ENCODE data around the gene ITLN1.
"Not testable (repeated sequence)": the region's sequence is repeated elsewhere in the genome, so short reads cannot be mapped to it uniquely, and the experiment has no call there.

The ITLN1 gene

DNA sequence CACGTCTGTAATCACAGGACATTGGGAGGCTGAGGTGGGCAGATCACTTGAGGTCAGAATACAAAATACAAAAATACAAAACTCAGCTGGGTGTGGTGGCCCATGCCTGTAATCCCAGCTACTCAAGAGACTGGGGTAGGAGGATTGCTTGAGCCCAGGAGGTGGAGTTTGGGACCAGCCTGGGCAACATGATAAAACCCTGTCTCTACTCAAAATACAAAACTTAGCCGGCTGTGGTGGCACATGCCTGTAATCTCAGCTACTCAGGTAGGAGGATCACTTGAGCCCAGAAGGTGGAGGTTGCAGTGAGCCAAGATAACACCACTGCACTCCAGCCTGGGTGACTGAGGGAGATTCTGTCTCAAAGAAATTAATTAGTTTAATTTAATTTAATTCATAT, 6.5 kb upstream of the ITLN1 start:
- TF ChIP-seq POLR2A (IDR thresholded peaks at IDR 0.05; ENCODE audit: low read depth, low read length) = no peak
- DNase-seq (ENCODE audit: insufficient read length, low spot score) (no peak), FAIRE-seq (no peak)

DNA sequence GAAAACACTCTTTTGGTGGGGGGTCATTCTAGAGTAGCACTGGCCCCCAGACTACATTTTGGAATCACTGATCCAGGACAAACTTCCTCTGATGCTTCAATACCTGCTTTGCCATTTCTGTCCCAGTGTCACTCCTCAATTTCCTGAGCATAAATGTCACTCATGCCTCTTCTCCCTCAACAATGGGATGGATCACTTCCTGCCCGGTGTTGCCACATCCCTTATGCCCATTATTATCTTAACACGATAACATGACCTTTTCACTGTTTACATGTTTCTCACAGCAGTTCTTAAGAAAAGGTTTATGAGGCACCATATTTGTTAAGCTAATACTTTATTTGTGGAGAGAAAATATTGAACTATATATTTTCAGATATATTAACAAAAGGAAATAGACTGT, 3.9 kb upstream of the ITLN1 start:
- no peak for FAIRE-seq
- no peak for TF ChIP-seq POLR2A (IDR thresholded peaks at IDR 0.05; ENCODE audit: low read depth, low read length)
- no peak for DNase-seq (ENCODE audit: insufficient read length, low spot score)

DNA sequence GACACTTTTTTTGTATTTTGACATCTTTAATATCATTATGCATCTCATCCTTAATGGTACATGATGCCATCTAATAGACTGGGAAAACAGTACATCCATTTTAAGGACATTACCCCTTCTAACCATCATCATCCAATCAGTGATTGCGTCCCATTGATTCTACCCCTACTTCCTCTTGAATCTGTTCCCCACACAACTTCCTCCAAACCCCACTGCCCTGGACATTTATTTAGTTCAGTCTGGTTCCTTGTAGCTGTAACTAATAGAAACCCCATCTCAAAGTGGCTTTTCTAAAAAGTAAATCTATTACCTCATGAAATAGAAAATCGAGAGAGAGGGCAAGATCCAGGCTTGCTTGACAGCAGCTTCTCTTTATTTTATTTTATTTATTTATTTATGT, 2.1 kb upstream of the ITLN1 start:
- no peak for TF ChIP-seq POLR2A (IDR thresholded peaks at IDR 0.05; ENCODE audit: low read depth, low read length)
- DNase-seq (ENCODE audit: insufficient read length, low spot score) (no peak), FAIRE-seq (no peak)

DNA sequence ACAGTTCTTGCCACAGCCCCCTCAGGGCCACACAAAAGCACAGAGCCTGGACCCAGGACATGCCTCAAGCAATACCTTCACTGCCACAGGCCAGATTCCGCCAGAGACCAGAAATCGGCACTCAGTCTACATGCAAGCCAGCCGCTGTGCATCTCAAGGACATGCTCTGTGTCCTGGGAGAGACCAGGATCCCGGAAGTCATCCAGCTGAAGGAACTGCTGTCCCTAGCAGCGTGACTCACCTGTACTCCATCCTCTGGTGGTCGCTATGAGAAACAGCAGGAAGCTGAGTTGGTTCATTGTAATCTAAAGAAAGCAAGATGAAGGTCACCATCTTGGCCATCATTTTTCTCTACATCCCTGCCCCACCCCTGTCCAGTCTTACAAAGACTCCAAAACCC, 401 bp downstream of the ITLN1 start:
- FAIRE-seq (no peak), DNase-seq (ENCODE audit: insufficient read length, low spot score) (no peak)
- TF ChIP-seq POLR2A (IDR thresholded peaks at IDR 0.05; ENCODE audit: low read depth, low read length) = no peak

DNA sequence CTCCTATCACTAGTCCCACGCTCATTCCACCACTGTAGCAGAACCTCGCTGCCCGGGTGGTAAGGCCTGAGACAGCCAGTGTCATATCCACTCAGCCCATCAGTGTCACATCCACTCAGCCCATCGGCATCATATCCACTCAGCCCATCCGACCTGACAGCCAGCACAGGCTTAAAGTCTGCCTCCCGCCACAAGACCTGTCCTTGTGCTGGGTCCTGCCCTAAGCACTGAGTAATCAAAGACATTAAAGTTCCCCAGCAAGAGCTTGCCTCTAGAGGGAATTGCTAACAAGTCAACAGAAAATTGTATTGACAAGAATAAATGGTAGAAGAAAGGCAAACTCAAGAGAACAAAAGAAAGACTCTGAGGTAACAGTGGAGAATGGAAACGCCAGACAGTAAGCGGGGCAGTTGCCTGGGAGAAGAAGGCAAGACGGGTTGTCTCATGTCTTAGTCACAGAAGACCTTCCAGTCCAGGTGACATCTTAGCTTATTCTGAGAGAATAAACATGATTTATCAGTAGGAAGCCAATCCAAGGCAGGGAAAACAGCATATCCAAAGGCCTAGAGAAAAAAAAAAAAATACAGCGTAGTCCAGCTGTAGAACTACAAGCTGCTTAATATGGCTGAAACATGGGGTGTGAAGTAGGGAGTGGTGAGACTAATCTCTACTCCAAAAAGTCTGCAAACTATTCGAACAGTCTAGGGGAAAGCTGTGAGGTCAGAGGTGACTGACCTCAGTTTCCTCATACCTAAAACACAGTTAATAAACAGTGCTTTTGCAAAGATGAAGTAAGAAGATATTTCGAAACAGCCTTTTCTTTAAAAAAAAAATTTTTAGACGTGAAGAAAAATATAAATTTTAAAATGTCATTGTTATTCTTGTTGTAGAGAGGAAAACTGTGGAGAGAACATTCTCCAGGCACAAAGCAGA, 1.1 kb downstream of the ITLN1 start:
- FAIRE-seq = no peak
- TF ChIP-seq POLR2A (IDR thresholded peaks at IDR 0.05; ENCODE audit: low read depth, low read length) = no peak
- DNase-seq (ENCODE audit: insufficient read length, low spot score) = no peak

DNA sequence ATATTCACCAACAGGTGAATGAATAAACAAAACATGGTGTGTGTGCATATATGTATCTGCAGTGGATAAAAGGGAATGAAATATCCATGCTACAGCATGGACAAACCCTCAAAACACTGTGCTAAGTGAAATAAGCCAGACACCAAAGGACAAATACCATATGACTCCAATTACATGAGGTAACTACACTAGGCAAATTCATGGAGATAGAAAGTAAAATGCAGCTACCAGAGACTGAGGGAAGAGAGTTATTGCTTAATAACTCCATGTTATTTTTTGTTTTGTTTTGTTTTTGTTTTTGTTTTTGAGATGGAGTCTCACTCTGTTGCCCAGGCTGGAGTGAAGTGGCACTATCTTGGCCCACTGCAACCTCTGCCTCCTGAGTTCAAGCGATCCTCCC, 2.4 kb downstream of the ITLN1 start:
- DNase-seq (ENCODE audit: insufficient read length, low spot score) (no peak), FAIRE-seq (no peak)
- no peak for TF ChIP-seq POLR2A (IDR thresholded peaks at IDR 0.05; ENCODE audit: low read depth, low read length)

DNA sequence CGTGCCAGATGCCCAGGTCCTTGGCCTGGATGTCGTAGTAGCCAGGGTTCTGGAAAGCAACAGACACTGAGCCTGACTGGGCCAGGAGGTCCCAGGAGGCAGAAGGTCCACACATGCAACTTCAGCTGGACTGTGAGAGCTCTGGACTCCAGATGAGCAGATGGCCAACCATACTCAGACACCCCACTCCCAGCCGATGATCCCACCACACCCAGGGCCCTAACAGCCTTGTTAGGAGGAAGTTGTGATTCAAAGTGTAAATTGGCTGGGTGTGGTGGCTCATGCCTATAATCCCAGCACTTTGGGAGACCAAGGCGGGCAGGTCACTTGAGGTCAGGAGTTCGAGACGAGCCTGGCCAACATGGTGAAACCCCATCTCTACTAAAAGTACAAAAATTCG, 3.7 kb downstream of the ITLN1 start:
- not testable (repeated sequence) for FAIRE-seq; DNase-seq (ENCODE audit: insufficient read length, low spot score)

GRCh38 chr1:160880216-160880615, 4.8 kb downstream of the ITLN1 start:
- TF ChIP-seq POLR2A (IDR thresholded peaks at IDR 0.05; ENCODE audit: low read depth, low read length) = no peak
- no peak for DNase-seq (ENCODE audit: insufficient read length, low spot score)
- FAIRE-seq = no peak

- TF ChIP-seq POLR2A (IDR thresholded peaks at IDR 0.05; ENCODE audit: low read depth, low read length) = no peak
- FAIRE-seq (no peak), DNase-seq (ENCODE audit: insufficient read length, low spot score) (no peak)
These were observed 5.9 kb downstream of the ITLN1 start for GRCh38 chr1:160879056-160879455.

DNA sequence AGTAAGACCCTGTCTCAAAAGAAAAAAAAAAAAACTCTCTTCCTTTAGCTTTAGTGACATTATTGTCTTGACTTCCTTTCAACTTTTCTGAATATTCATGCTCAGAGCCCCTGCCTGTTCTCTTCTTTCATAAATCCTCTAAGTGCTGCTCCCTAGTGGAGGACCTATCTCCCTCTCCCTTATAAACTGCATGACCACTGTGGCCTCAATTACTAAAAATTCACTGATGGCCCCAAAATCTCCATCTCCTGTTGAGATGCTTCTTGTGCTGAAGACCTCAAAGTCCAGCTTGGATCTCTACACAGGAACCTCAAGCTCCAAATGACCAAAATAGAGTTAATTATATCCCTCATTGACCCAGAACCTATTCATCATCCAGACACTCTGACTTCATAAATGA, 7.8 kb downstream of the ITLN1 start:
- FAIRE-seq (no peak), DNase-seq (ENCODE audit: insufficient read length, low spot score) (no peak)
- no peak for TF ChIP-seq POLR2A (IDR thresholded peaks at IDR 0.05; ENCODE audit: low read depth, low read length)

DNA sequence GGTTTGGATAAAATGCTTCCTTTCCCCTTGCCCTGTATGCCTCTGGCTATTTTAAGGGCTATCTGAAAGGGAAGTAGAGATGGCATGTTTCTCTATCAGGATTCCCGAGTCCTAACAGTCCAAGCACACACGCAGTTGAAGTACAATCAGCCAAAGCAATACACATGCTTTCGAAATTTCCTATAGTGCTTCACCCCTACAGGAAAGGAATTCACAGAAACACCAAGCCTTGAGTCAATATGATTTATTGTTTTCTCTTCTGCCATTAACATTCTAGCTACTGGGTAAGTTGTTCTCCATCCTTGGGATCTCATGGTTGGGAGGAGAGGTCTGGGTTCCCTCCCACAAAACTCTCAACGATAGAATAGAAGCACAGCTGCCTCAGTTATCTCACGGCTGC, 8.7 kb downstream of the ITLN1 start:
- DNase-seq (ENCODE audit: insufficient read length, low spot score) (no peak), FAIRE-seq (no peak)
- TF ChIP-seq POLR2A (IDR thresholded peaks at IDR 0.05; ENCODE audit: low read depth, low read length) = no peak

DNA sequence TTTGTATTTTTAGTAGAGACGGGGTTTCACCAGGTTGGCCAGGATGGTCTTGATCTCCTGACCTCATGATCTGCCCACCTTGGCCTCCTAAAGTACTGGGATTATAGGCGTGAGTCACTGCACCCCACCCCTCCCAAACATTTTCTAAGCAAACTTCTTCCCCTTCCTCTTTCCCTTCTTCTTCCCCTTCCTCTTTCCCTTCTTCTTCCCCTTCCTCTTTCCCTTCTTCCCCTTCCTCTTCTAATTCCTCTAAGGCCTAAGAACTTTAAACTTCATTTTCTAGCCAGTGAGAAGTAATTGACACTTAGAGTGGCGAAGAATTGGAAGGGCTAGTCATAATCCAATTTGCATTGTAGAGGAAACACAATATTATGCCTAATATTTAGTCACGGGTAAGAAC, 9.4 kb downstream of the ITLN1 start:
- not testable (repeated sequence) for FAIRE-seq; DNase-seq (ENCODE audit: insufficient read length, low spot score)

DNA sequence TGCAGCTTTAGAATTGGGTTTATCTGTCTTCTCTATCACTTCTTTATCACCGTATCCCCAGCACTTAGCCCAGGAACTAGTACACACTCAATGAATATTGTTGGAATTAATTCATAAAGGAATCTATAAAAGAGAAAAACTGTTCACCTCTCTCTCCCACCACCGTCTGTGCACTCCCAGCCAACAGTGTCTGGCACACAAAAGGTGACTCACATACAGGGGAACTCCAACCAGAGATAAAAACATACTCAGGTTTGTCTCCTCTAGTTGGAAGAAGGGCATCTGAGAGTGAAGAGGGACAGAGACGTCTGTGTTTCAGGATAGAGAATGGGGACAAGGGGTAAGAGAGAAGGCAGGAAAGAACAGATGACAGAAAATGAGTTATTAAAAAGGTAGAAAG, 10.0 kb downstream of the ITLN1 start:
- no peak for DNase-seq (ENCODE audit: insufficient read length, low spot score)
- TF ChIP-seq POLR2A (IDR thresholded peaks at IDR 0.05; ENCODE audit: low read depth, low read length) = no peak
- FAIRE-seq = no peak

GRCh38 chr1:160868141-160868540, 16.8 kb downstream of the ITLN1 start:
- TF ChIP-seq POLR2A (IDR thresholded peaks at IDR 0.05; ENCODE audit: low read depth, low read length) = no peak
- no peak for DNase-seq (ENCODE audit: insufficient read length, low spot score)
- no peak for FAIRE-seq

DNA sequence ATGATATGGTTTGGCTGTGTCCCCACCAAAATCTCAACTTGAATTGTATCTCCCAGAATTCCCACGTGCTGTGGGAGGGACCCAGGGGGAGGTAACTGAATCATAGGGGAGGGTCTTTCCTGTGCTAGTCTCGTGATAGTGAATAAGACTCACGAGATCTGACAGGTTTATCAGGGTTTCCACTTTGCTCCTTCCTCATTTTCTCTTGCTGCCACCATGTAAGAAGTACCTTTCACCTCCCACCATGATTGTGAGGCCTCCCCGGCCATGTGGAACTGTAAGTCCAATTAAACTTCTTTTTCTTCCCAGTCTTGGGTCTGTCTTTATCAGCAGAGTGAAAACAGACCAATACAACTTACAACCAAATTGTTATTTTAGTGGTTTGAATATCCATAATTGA, 17.3 kb downstream of the ITLN1 start:
- FAIRE-seq; DNase-seq (ENCODE audit: insufficient read length, low spot score): not testable (repeated sequence)
